Measurements from ENCODE around the gene GALC.

GALC gene

GRCh38 chr14:87896393-87897380 lies 96.3 kb downstream of the GALC start:
- peak; percentile 79 for TF ChIP-seq CTCF (IDR thresholded peaks at IDR 0.05)

GRCh38 chr14:87894920-87895319 lies 98.1 kb downstream of the GALC start:
- TF ChIP-seq CTCF (IDR thresholded peaks at IDR 0.05), result no peak

- TF ChIP-seq CTCF (IDR thresholded peaks at IDR 0.05), result no peak
These were observed 100.2 kb downstream of the GALC start for GRCh38 chr14:87892763-87893162.

GRCh38 chr14:87888136-87888999 lies 104.6 kb downstream of the GALC start:
- peak; percentile 66 for TF ChIP-seq CTCF (IDR thresholded peaks at IDR 0.05)

- no peak for TF ChIP-seq CTCF (IDR thresholded peaks at IDR 0.05)
These were observed 109.2 kb downstream of the GALC start for GRCh38 chr14:87883750-87884149.
